ENCODE results near the gene PRAC2.

PRAC2 gene

DNA sequence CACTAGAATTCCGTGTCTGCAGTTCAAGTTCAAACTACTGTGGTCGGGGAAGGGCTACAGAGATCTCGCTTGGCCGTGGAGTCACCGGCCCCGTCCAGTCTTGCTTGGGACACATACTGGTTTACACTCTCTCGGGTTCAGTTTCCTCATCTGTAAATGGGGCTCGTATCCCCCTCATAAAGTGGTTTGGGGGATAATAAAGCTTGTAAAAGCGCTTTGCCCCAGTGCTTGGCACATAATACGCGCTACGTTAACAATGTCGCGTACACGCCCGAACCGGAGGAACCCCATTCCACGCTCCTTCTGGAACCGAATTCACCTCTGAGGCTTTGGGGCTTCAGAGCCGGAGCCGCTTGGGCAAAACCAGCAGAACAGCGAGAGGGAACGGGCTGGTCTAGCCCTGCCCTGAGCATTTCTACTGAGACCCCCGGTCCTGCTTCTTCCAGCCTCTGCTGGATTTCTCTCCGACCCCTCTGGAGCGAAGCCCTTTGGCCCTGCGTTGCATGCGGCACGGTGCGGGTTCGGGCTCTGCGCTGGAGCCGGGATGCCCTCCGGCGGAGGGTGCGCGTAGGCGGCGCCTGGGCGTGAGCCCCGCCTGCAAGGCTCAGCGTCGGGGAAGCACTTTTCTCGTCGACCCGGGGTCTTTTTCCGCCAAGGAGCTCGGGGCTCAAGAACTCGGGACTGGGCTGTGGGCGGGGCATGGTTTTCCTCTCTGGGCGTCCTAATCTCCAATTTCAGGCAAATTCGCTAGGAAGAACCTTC, 31.7 kb downstream of the PRAC2 start:
- no peak for DNase-seq (ENCODE audit: low read depth in 3 of 3)

DNA sequence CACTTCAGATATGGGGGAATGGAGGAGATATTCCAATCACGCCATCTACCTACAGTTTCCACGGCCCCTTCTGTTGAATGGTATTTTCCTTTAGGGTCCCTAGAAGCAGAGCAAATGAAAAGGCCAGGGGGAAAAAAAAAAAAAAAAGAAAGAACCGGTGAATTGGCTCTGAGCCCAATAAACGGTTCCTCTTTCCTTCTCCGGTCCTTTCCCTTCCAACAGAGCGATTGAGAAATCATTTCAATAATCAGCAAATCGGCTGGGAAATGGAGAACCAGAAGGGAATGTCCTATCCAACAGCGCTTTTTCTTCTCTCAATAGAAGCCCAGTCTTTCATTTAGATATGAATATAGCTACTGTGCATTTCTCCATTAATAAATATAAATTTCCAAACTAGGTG, 32.4 kb downstream of the PRAC2 start:
- no peak for DNase-seq (ENCODE audit: low read depth in 3 of 3)

DNA sequence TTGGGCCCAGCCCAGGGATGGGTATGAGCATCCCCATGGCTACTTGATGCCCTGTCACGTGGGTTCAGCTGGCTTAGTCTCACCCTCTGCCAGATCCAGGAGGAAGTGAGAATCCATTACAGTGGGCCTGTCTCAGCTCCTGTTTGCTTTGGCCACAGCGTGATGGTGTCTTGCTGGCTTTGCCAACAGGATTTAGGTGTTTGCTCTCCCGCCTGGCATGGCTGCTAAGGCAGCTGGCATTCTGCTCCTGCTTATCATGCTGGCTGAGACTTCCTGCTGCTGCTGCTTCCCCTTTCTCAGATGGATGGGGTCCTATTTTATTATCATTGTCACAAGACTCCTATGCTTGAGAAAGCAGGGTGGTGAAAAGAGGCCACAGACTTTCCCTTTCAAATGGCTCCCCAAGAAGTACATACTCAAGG, 33.9 kb downstream of the PRAC2 start:
- DNase-seq (ENCODE audit: low read depth in 3 of 3) = no peak

- no peak for DNase-seq (ENCODE audit: low read depth in 3 of 3)
These were observed 34.6 kb downstream of the PRAC2 start for GRCh38 chr17:48757524-48757961.

- DNase-seq (ENCODE audit: low read depth in 3 of 3) = no peak
These were observed 36.3 kb downstream of the PRAC2 start for GRCh38 chr17:48759288-48759687.

DNA sequence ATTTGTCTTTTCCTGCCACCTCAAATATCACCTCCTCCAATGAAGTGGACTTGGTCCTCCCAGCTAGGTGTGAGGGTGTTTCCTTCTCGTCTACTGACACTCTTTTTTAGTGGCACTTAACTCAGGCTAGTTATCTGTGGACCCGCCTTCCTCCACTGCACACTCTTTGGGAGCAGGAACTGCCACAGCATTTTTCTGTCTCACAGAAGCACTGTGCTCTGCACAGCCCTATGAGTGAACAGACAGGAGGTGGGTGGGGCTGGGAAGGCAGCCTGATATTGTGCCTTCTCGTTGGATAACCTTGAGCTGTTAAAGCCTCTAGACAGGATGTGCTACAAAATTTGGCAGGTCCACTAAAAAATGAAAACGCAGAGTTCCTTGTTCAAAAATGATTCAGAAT, 37.4 kb downstream of the PRAC2 start:
- no peak for DNase-seq (ENCODE audit: low read depth in 3 of 3)

DNA sequence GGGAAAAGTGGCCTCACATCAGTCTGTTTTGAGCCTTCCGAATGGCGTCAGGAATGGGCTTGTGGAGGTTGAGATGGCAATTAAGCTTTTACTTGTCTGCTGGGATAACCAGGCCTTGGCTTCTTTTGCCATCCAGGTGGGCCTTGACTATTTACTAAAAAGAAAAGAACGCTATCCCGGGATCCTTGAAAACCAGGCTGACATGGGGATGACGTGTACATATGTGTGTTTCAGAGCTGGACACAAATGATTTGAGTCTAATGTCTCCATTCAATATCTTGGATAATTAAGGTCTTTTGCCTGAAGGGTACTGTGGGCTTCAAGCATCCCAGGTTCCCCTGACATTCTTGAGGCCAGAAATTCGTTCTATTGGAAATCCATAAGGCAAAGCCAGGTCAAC, 38.1 kb downstream of the PRAC2 start:
- no peak for DNase-seq (ENCODE audit: low read depth in 3 of 3)

- DNase-seq (ENCODE audit: low read depth in 3 of 3) = no peak
These were observed 44.3 kb downstream of the PRAC2 start for GRCh38 chr17:48767263-48767774.

DNA sequence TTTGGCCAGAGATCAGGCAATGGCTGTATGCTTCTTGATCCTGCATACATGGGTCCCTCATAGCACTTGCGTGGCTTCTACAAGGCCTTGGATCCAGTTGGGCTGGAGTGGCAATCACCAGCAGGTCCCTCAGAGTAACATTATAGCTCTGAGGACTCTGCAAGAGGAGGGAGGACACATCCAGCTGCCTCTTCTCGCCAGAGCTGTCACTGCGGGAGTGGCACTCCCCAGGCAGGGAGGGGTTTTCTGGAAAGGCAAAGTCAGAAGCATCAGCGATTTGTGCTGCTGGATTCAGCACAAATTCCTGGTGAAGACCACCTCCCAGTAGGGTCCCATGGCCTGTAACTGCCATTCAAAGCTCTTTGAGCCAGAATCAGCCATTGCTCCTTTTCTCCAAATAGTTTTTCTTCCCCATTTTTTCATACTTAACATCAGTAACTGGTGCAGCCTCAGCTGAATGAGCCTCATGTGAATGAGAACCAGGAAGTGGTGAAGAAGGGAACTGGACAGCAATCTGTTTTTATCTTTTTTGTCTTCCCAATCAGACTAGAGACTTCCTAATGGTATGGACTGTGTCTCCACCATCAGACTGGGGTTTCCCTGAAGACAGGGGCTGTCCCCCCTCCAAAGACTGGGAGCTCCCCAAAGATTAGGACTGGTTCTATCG, 46.2 kb downstream of the PRAC2 start:
- DNase-seq (ENCODE audit: low read depth in 3 of 3) = no peak

GRCh38 chr17:48770954-48771353, 48.0 kb downstream of the PRAC2 start:
- DNase-seq (ENCODE audit: low read depth in 3 of 3) = no peak

DNA sequence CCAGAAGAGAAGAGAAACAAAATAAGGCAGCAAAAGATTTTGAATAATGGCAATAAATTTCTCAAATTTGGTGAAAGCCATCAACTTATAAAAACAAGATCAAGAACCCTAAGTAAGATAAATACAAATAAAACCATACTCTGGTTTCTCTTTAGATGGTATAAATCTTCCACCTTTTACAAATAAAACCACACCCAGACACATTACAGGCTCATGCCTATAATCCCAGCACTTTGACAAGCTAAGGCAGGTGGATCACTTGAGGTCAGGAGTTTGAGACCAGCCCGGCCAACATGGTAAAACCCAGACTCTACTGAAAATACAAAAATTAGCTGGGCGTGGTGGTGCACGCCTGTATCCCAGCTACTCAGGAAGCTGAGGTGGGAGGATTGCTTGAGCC, 50.3 kb downstream of the PRAC2 start:
- DNase-seq (ENCODE audit: low read depth in 3 of 3) = no peak

Measured in stimulated activated CD4-positive, alpha-beta T cell treated with anti-CD3 and anti-CD28 coated beads, TNF-alpha, amount 100 ng/mL, for 48 hours (primary cell).